Astrocyte (in vitro differentiated cells and primary cell): ENCODE data around the gene KLHL17. TPM values are rescaled to one million over a fixed set of nuclear protein-coding genes. Genes with fewer than 3 reads are reported as not detected.
"Not testable (repeated sequence)": the region's sequence is repeated elsewhere in the genome, so short reads cannot be mapped to it uniquely, and the experiment has no call there.

Experiments used
- DNase-seq: peaks from one replicate; pipeline ENCODE4 v3.0.0-alpha.2; 2010; ENCODE audit warnings: low read depth
- FAIRE-seq: peaks from 2 replicates; lab custom pipeline; 2011; peaks lifted over from hg19 to GRCh38; lab: Jason Lieb, UNC
- H2AFZ ChIP-seq: 2 replicates; pipeline ENCODE4 v1.6.0; 2012; ENCODE audit warnings: low read depth, low read length, inconsistent platforms
- H3K27ac ChIP-seq: 2 replicates; pipeline ENCODE4 v1.5.1; 2011; ENCODE audit warnings: low read depth, low read length, inconsistent platforms
- H3K27me3 ChIP-seq: 2 replicates; pipeline ENCODE4 v1.6.0; 2011; ENCODE audit warnings: low read length, inconsistent platforms; ENCODE audit not compliant: insufficient read depth
- H3K36me3 ChIP-seq: 2 replicates; pipeline ENCODE4 v1.5.1; 2011; ENCODE audit warnings: low read length, inconsistent platforms; ENCODE audit not compliant: insufficient read depth
- H3K4me1 ChIP-seq: 2 replicates; pipeline ENCODE4 v1.5.1; 2011; ENCODE audit warnings: low read length, inconsistent platforms; ENCODE audit not compliant: insufficient read depth
- H3K4me2 ChIP-seq: 2 replicates; pipeline ENCODE4 v1.6.0; 2012; ENCODE audit warnings: low read length, inconsistent platforms
- H3K4me3 ChIP-seq: 2 replicates; pipeline ENCODE4 v1.5.1; 2011; ENCODE audit warnings: low read depth, mild to moderate bottlenecking, low read length, inconsistent platforms; ENCODE audit not compliant: insufficient read depth
- H3K79me2 ChIP-seq: 2 replicates; pipeline ENCODE4 v1.6.0; 2012; ENCODE audit warnings: mild to moderate bottlenecking, low read length, inconsistent platforms; ENCODE audit not compliant: insufficient read depth
- H3K9ac ChIP-seq: 2 replicates; pipeline ENCODE4 v1.6.0; 2012; ENCODE audit warnings: mild to moderate bottlenecking, low read length, inconsistent platforms
- H3K9me3 ChIP-seq: 2 replicates; pipeline ENCODE4 v1.5.1; 2012; ENCODE audit warnings: low read depth, mild to moderate bottlenecking, low read length, inconsistent platforms; ENCODE audit not compliant: insufficient read depth
- H4K20me1 ChIP-seq: 2 replicates; pipeline ENCODE4 v1.6.0; 2012; ENCODE audit warnings: low read length, inconsistent platforms; ENCODE audit not compliant: insufficient read depth
- H3K27ac Mint-ChIP-seq: one replicate; pipeline ENCODE4 v1.8.0; 2021; ENCODE audit warnings: mild to moderate bottlenecking, mixed read lengths; ENCODE audit not compliant: unreplicated experiment
- H3K27me3 Mint-ChIP-seq: one replicate; pipeline ENCODE4 v1.8.0; 2021; ENCODE audit warnings: low read depth, mixed read lengths; ENCODE audit not compliant: unreplicated experiment
- H3K36me3 Mint-ChIP-seq: one replicate; pipeline ENCODE4 v1.8.0; 2021; ENCODE audit warnings: low read depth, mixed read lengths; ENCODE audit not compliant: unreplicated experiment
- H3K4me1 Mint-ChIP-seq: one replicate; pipeline ENCODE4 v1.8.0; 2021; ENCODE audit warnings: low read depth, mixed read lengths; ENCODE audit not compliant: unreplicated experiment
- H3K4me3 Mint-ChIP-seq: one replicate; pipeline ENCODE4 v1.8.0; 2021; ENCODE audit warnings: mild to moderate bottlenecking, moderate library complexity, mixed read lengths; ENCODE audit not compliant: unreplicated experiment
- H3K9me3 Mint-ChIP-seq: one replicate; pipeline ENCODE4 v1.8.0; 2021; ENCODE audit warnings: mild to moderate bottlenecking, mixed read lengths; ENCODE audit not compliant: unreplicated experiment
- CTCF ChIP-seq: IDR thresholded peaks from 2 replicates; pipeline ENCODE4 v1.5.1; 2011; ENCODE audit warnings: low read depth, mild to moderate bottlenecking, inconsistent platforms, low read length, moderate library complexity; ENCODE audit not compliant: insufficient read depth
- EZH2 ChIP-seq: IDR thresholded peaks from 2 replicates; pipeline ENCODE4 v1.6.1; 2012; ENCODE audit warnings: mild to moderate bottlenecking, low read length, inconsistent platforms; ENCODE audit not compliant: insufficient read depth
- total RNA-seq: library from RNA; stranded (reverse); gene quantifications from 2 replicates; pipeline ENCODE4 v1.2.1, GENCODE V29; 2021

KLHL17 gene
- total RNA-seq, 1 donor from 2014 or later = 25.9 TPM

- Mint-ChIP-seq H3K4me3 (no peak overlapping the region), H3K9me3 (peaks cover 8% of the 10 kb centered on the region), H3K36me3 (no peaks in the 10 kb centered on the region), H3K27me3 (peaks cover 56% of the 10 kb centered on the region), H3K27ac (no peak overlapping the region), H3K4me1 (no peaks in the 10 kb centered on the region)
- Histone ChIP-seq H3K36me3 (no peaks in the 10 kb centered on the region), H3K9me3 (no peaks in the 10 kb centered on the region), H2AFZ (peak overlapping the region; percentile 52), H3K27ac (no peak overlapping the region), H3K4me3 (no peak overlapping the region), H3K4me1 (no peaks in the 10 kb centered on the region), H3K9ac (no peak overlapping the region), H3K4me2 (peak overlapping the region; percentile 79), H4K20me1 (no peaks in the 10 kb centered on the region), H3K79me2 (no peaks in the 10 kb centered on the region), H3K27me3 (peaks cover 6% of the 10 kb centered on the region)
- TF ChIP-seq EZH2 (no peak), CTCF (no peak)
- no peak for FAIRE-seq
- DNase-seq = no peak
These were observed 24.1 kb downstream of the KLHL17 start for GRCh38 chr1:984476-984814.

GRCh38 chr1:985126-985525, 24.7 kb downstream of the KLHL17 start:
- peaks cover 9% of the 10 kb centered on the region for H3K27me3 ChIP-seq
- no peaks in the 10 kb centered on the region for H3K36me3 Mint-ChIP-seq
- no peak overlapping the region for H3K4me3 Mint-ChIP-seq
- no peaks in the 10 kb centered on the region for H3K4me1 ChIP-seq
- no peak for DNase-seq
- no peak overlapping the region for H3K27ac ChIP-seq
- H2AFZ ChIP-seq = no peak overlapping the region
- H3K79me2 ChIP-seq = no peaks in the 10 kb centered on the region
- H3K4me1 Mint-ChIP-seq = no peaks in the 10 kb centered on the region
- no peak for FAIRE-seq
- no peak overlapping the region for H3K27ac Mint-ChIP-seq
- no peak overlapping the region for H3K9ac ChIP-seq
- peaks cover 56% of the 10 kb centered on the region for H3K27me3 Mint-ChIP-seq
- no peak for TF ChIP-seq EZH2
- TF ChIP-seq CTCF = no peak
- no peaks in the 10 kb centered on the region for H3K9me3 ChIP-seq
- H3K4me2 ChIP-seq = no peak overlapping the region
- H3K36me3 ChIP-seq = no peaks in the 10 kb centered on the region
- H3K4me3 ChIP-seq = no peak overlapping the region
- peaks cover 11% of the 10 kb centered on the region for H3K9me3 Mint-ChIP-seq
- no peaks in the 10 kb centered on the region for H4K20me1 ChIP-seq

- H3K4me2 ChIP-seq, H3K4me3 Mint-ChIP-seq, FAIRE-seq, H3K27me3 ChIP-seq, H3K9me3 ChIP-seq, H3K4me1 Mint-ChIP-seq, H4K20me1 ChIP-seq, H3K9ac ChIP-seq, H3K27ac Mint-ChIP-seq, H3K4me1 ChIP-seq, H3K79me2 ChIP-seq, H3K36me3 ChIP-seq, H3K4me3 ChIP-seq, DNase-seq, H3K27ac ChIP-seq, H2AFZ ChIP-seq: not testable (repeated sequence)
- Mint-ChIP-seq H3K9me3 (peaks cover 24% of the 10 kb centered on the region), H3K27me3 (peaks cover 64% of the 10 kb centered on the region), H3K36me3 (peaks cover 13% of the 10 kb centered on the region)
These were observed 27.7 kb downstream of the KLHL17 start for GRCh38 chr1:988061-988460.

- not testable (repeated sequence) for H2AFZ ChIP-seq, DNase-seq, H3K4me1 Mint-ChIP-seq, H3K27me3 ChIP-seq, H3K36me3 ChIP-seq, H4K20me1 ChIP-seq, H3K27ac ChIP-seq, FAIRE-seq, H3K9me3 ChIP-seq, H3K4me3 ChIP-seq, H3K79me2 ChIP-seq, H3K4me3 Mint-ChIP-seq, H3K4me2 ChIP-seq, H3K27ac Mint-ChIP-seq, H3K4me1 ChIP-seq, H3K9ac ChIP-seq
- Mint-ChIP-seq H3K36me3 (peaks cover 17% of the 10 kb centered on the region), H3K27me3 (peaks cover 43% of the 10 kb centered on the region), H3K9me3 (peaks cover 24% of the 10 kb centered on the region)
These were observed 30.9 kb downstream of the KLHL17 start for GRCh38 chr1:991275-991674.
